Occipital lobe (tissue), 2 donors: ENCODE measurements around the gene STK11. TPM values are rescaled to one million over a fixed set of nuclear protein-coding genes. Genes with fewer than 3 reads are reported as not detected.

ENCODE experiments used
- DNase-seq: peaks from one replicate; lab custom pipeline; 2025; lab: John Stamatoyannopoulos, UW
- total RNA-seq: library from RNA; depleted of rRNA; stranded (reverse); fragments of >200 nt; gene quantifications from one replicate; pipeline ENCODE4 v1.2.3, GENCODE V29; 2014

The STK11 gene
- total RNA-seq, 1 donor from 2014 or later: 49.0 TPM

GRCh38 chr19:1271528-1272422, 66.2 kb downstream of the STK11 start:
- DNase-seq: no peak

DNA sequence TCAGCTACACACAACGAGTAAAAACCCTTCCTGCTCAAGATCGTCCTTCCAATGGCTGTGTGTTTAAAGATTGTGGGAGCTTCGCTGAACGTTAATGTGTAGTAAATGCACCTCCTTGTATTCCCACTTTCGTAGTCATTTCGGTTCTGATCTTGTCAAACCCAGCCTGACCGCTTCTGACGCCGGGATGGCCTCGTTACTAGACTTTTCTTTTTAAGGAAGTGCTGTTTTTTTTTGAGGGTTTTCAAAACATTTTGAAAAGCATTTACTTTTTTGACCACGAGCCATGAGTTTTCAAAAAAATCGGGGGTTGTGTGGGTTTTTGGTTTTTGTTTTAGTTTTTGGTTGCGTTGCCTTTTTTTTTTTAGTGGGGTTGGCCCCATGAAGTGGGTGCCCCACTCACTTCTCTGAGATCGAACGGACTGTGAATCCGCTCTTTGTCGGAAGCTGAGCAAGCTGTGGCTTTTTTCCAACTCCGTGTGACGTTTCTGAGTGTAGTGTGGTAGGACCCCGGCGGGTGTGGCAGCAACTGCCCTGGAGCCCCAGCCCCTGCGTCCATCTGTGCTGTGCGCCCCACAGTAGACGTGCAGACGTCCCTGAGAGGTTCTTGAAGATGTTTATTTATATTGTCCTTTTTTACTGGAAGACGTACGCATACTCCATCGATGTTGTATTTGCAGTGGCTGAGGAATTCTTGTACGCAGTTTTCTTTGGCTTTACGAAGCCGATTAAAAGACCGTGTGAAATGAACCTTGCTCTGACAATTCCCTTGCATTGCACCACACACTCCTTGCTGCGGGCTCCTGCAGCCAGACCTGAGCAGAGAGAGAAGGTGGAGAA, 67.1 kb downstream of the STK11 start:
- no peak for DNase-seq

GRCh38 chr19:1273263-1274041, 67.9 kb downstream of the STK11 start:
- DNase-seq: no peak

DNA sequence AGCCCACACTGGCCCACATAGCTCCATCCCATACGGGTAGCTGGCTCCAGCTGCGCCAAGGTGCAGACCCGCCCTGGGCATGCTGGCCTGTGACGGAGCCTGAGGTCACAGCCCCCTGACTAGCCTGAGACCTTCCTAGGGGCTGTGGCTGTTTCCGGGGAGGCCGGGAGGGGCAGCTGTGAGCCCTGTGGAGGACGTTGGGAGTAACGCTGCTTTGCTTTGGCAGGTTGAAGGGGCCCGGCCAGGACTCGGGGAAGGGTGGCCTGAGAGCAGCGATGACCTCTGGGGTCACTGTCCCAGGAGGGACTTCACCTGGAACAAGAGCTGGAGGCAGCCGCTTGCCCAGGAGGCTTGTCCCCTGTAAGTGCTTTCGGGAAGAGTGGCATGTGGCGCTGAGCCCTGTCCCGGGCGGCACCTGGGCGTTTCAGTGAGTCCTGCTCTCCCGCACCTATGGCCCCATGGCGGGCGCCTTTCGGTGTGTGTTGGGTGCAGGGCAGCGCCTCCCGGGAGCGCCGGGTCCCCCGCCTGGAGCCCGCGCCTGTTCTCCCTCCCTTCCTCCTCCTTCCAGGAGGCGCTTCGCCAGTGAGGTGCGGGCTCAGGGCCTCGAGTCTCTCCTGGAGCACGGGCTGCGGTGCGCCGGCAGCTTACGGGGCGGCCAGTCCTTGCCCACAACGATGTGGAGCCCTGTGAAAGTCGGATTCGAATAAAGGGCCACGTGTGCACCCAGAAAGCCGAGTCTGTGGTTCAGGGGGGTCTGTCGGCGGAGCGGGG, 68.7 kb downstream of the STK11 start:
- DNase-seq: no peak

DNA sequence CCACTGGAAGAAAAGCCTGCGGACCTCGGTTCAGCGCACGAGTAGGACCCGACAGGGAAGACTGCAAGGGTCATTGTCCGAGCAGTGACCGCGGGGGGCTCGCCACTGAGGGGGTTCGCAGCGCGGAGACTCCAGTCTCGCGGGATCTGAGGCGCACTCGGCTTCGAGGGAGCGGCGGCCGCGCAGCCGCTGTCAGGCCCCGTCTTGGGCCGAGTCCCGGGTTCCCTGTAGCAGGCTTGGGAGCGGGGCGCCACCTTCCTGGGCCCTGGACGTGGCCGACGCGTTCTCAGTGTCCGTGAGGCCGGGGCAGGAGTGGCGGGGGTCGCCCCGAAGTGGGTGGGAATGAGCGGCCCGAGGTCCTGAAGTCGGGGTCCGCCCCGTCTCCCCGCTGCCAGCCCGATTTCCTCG, 69.3 kb downstream of the STK11 start:
- DNase-seq: no peak

- peak; percentile 91 for DNase-seq
Observed at GRCh38 chr19:1275260-1275975, 69.8 kb downstream of the STK11 start, which contains the start of gene FAM174C. FAM174C (plus strand) TSS chr19:1275530; CDS start chr19:1275550, 20 bp downstream.

- DNase-seq: no peak
Observed at GRCh38 chr19:1275976-1276627, 70.5 kb downstream of the STK11 start.

- DNase-seq: no peak
Observed at GRCh38 chr19:1276628-1277022, 71.0 kb downstream of the STK11 start.

DNA sequence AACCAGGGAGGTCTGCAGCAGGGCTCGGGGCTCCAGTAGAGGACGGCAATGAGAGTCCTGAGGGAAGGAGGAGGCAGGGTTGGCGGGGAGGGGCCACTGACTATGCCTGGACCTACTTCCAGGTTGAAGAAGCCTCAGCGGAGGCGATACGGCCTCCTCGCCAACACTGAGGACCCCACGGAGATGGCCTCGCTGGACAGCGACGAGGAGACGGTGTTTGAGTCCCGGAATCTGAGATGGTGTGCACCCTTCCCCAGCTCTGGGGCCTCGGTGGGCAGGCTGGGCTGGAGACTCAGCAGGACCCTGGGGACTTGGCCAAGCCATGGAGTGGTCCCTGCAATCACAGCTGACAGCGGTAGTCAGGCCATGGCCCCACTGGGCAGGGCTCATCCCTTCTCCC, 71.5 kb downstream of the STK11 start:
- DNase-seq: no peak

Other genes starting within 250 kb of the STK11 start
- gene WDR18, start 221.4 kb upstream of the STK11 start, total RNA-seq: 44.1 TPM
- gene GRIN3B, start 205.4 kb upstream of the STK11 start, total RNA-seq: not detected
- 33.8 TPM for gene TMEM259, start 184.7 kb upstream of the STK11 start, total RNA-seq
- gene RNU6-2, start 184.3 kb upstream of the STK11 start, total RNA-seq: not detected
- 9.5 TPM for gene CNN2, start 179.2 kb upstream of the STK11 start, total RNA-seq
- 0.78 TPM for gene ABCA7, start 165.7 kb upstream of the STK11 start, total RNA-seq
- gene ARHGAP45, start 138.6 kb upstream of the STK11 start, total RNA-seq: 1.7 TPM
- 31.8 TPM for gene POLR2E, start 110.4 kb upstream of the STK11 start, total RNA-seq
- gene GPX4, start 101.8 kb upstream of the STK11 start, total RNA-seq: 83.8 TPM
- gene SBNO2, start 31.5 kb upstream of the STK11 start, total RNA-seq: 4.2 TPM
- 6.6 TPM for gene CBARP, start 32.2 kb downstream of the STK11 start, total RNA-seq
- gene ATP5F1D, start 36.0 kb downstream of the STK11 start, total RNA-seq: 11.9 TPM
- 15.3 TPM for gene MIDN, start 42.8 kb downstream of the STK11 start, total RNA-seq
- gene CIRBP, start 63.6 kb downstream of the STK11 start, total RNA-seq: 598 TPM
- gene FAM174C, start 69.8 kb downstream of the STK11 start, total RNA-seq: 6.7 TPM
- 8.1 TPM for gene EFNA2, start 80.1 kb downstream of the STK11 start, total RNA-seq
- gene NDUFS7, start 178.1 kb downstream of the STK11 start, total RNA-seq: 26.5 TPM
- gene GAMT, start 195.8 kb downstream of the STK11 start, total RNA-seq: 16.7 TPM
- 35.7 TPM for gene DAZAP1, start 201.8 kb downstream of the STK11 start, total RNA-seq
- 252 TPM for gene RPS15, start 232.6 kb downstream of the STK11 start, total RNA-seq
- gene APC2, start 244.3 kb downstream of the STK11 start, total RNA-seq: 141 TPM